Kidney tubule cell (primary cell): ENCODE data around the gene TMEM174.
"Not testable (repeated sequence)": the region's sequence is repeated elsewhere in the genome, so short reads cannot be mapped to it uniquely, and the experiment has no call there.

Experiments
- DNase-seq: peaks from one replicate; pipeline ENCODE4 v3.0.0-alpha.2; 2018; ENCODE audit warnings: low spot score

The TMEM174 gene

DNA sequence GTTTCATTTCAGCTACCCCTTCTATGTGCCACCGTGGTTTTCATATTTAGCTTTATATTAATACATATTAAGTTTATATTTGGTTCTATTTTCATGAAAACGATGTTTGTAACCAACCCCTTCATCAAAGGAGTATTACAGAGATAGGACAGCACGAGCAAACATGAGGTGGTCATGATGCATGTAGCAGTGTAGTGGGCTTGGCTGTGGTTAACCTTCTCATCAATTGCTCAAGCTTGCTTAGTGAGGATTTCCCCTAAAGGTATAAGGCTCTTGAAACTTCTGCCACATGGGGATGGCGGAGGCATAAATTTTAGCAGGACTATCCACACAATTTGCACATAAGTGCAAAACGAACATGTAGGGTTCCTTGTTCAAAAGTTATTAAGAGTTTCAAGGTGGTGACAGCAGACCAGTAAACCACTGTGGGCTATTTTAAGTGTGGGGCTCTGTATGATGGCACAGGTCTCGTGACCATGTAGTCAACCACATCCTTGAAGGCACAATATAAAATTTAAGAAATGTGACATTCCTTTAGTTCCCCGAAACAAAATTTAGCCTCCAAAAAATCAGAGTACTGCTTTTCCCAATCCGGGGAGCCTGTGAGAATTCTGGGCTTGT, 24.8 kb downstream of the TMEM174 start:
- DNase-seq, result no peak

DNA sequence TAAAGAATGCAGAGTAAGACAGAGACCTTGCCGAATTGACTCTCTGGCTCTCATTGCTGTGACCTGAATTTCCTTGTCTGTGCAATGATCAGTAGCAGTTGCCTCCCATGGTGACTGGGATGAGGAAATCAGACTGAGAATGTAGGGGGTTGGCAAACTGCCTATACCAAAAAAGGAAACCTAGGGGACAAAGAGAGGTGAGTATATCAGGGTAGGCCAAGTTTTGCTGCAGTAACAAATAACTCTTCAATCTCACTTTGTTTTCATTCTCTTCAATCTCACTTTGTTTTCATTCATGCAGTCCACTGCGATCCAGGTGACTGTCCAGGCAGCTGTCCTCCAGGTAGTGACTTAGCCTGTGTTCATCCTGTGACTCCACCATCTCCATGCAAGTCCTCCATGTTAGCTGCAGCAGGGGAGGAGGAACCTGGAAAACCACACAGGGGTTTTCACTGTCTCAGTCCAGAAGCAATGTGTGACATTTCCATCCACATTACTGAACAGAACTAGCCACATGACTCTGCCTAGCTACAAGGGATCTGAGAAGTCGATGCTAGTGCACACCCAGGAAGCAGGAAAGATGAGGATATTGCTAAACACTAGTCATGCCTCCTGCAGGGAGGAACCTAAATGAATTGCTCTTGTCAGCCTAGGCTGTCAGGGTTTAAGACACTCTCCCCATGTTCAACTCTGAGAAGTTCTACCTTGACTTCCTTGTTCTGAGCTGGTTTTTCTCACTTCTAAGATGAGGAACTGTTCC, 26.0 kb downstream of the TMEM174 start:
- peak; percentile 19 for DNase-seq

GRCh38 chr5:73199671-73200070, 26.7 kb downstream of the TMEM174 start:
- no peak for DNase-seq

DNA sequence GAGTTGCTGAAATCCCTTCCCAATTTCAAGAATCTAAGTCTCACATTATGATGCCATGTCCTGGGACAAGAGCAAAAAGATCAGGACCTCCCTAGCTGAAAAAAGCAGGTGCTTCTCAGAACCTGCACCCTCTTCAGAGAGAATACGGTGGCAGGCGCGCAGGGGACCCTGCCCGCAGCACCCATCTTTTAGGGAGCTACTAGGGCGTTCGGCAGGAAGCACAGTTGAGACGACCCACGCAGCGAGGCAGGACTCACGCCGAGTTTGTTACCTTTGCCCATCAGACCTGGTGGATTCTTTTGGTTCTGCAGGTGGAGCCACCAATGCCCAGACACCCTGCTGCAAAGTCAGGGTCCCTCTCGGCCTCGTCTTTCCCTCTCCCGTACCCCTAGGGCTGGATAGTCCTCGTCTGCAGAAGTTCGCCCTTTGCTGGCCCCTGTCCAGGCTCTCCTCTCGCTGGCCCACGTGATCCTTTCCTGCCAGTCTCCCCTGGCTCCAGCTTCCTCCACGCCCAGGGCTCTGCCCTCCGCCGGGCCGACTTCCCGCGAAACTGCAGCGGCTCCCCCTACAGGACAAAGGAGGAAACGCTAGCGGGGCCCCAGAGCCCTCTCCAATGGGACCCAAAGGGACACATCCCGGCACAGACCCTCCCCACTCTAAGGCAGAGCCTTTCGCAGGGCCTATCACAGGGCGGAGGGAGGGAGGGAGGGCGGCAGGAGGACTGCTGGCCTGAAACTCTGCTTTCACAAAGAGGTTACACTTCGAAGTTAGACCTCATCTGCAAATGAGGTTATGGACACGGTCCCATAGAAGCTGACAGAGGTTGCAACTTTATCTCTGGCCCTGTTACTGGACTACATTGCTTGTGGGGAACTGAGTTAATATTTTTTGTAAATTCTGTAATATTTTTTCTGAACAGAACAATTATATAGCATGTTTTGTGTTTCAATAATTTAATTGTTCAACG, 28.8 kb downstream of the TMEM174 start:
- DNase-seq, result peak; percentile 87

- DNase-seq, result no peak
These were observed 31.3 kb downstream of the TMEM174 start for GRCh38 chr5:73204332-73204731.

- DNase-seq, result no peak
These were observed 31.7 kb downstream of the TMEM174 start for GRCh38 chr5:73204733-73205132.

DNA sequence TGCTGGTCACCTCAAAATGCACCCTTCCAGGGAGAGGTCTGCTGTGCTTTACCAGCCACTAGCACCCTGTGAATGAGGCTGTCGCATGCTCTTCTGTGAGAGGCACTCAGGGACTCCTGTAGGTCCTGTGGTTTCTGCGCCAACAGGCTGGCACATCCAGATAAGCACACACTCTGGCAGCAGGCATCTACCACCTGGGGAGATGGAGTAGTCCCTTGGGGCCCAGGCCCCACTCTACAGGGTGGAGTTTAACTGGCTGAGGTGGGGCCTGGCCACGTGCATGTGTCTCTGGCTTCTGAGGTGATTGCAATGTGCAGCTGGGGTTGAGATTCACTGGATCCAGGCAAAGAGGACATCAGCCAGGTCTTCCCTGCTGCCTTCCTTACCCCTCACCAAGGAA, 32.3 kb downstream of the TMEM174 start:
- DNase-seq, result no peak

- peak; percentile 13 for DNase-seq
These were observed 34.2 kb downstream of the TMEM174 start for GRCh38 chr5:73207239-73207638.

DNA sequence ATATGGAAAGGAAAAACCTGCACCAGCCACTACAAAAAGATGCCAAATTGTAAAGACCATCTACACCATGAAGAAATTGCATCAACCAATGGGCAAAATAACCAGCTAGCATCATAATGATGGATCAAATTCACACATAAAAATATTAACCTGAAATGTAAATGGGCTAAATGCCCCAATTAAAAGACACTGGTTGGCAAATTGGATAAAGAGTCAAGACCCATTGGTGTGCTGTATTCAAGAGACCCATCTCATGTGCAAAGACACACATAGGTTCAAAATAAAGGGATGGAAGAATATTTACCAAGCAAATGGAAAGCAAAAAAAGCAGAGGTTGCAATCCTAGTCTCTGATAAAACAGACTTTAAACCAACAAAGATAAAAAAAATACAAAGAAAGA, 36.1 kb downstream of the TMEM174 start:
- DNase-seq, result not testable (repeated sequence)

- not testable (repeated sequence) for DNase-seq
These were observed 39.7 kb downstream of the TMEM174 start for GRCh38 chr5:73212693-73213092.

GRCh38 chr5:73213566-73213998, 40.6 kb downstream of the TMEM174 start:
- peak; percentile 91 for DNase-seq

GRCh38 chr5:73214306-73214705, 41.3 kb downstream of the TMEM174 start:
- peak; percentile 32 for DNase-seq

DNA sequence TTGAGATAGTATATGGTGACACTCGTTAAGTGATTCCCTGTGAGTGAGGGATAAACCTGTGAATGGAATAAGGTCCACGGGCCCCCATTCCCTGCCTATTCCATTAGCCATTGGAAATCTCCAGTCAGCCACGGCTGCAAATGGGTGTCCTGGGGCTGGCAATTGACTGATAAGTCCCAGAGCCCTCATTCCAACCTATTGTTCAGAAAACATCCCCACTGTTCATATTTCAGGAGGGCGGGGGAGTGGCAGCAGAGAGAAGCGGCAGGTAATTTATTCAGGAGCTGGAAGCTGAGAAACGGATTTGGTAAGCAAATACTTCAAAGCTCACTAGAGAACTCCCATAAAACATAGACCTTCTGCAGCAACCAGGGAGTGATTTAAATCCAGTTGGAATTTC, 42.0 kb downstream of the TMEM174 start:
- peak; percentile 4 for DNase-seq

DNA sequence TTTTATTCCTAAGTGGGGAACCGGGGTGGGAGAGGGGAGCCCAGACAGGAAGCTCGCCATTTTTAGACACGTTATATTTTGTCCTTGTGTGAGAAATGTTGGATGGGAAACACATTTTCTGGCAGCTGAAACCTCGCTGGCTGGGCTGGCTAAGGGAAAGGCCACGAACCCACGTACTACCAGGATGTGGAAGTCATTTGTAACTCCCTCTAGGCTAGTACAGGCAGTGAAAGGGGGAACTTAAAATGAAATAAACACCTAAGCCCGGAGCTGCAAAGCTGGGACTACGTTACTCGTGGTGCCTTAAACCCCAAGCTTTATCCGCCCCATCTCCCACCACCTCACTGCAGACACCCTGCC, 42.5 kb downstream of the TMEM174 start:
- no peak for DNase-seq

DNA sequence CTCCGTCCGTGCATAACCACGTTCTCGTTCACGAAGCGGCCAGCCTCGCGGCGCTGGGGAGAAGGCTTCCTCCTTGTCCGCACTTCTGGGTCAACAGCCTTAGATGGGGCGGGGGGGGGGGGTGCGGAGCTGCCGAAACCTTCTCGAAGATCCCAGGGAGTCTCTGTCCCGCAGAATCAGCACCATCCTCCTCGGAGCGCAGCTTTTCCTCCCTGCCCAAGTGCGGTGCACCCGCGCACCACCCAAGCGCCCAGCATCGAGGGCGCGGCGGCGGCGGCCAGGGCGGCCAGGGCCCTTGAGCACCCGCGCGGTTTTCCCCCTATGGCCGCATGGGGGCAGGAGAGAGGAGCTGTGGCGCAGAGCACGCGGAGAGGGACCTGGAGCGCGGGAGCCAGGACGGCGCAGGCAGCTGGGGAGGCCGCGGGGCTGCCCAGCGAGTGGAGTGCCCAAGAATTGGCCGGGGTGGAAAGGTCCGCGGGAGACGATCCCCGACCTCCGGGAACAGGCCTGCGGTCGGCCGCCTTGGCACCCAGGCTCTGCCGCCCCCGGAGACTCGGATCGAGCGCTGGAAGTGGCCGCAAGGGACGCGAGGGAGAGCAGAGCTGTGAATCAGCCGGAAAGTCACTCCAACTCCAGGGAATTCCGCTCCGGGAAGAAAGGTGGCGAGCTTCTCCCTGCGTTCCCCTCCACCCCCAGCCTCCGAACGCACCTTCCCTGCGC, 43.1 kb downstream of the TMEM174 start:
- peak; percentile 88 for DNase-seq

- DNase-seq, result peak; percentile 56
These were observed 45.7 kb downstream of the TMEM174 start for GRCh38 chr5:73218552-73219171.

DNA sequence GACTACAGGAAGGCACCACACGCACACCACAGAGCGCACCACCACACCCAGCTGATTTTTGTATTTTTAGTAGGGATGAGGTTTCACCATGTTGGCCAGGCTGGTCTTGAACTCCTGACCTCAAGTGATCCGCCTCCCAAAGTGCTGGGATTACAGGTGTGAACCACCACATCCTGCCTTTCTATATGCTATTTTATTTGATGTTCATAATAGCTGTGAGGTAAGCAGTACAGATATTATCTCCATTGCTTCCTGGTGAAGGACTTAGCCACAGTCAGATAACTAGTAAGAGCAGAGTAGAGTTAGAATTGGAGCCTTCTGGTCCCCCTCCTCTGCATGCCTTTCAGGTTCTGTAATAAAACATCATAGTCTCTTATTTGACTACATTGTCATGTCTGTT, 46.3 kb downstream of the TMEM174 start:
- DNase-seq, result not testable (repeated sequence)

DNA sequence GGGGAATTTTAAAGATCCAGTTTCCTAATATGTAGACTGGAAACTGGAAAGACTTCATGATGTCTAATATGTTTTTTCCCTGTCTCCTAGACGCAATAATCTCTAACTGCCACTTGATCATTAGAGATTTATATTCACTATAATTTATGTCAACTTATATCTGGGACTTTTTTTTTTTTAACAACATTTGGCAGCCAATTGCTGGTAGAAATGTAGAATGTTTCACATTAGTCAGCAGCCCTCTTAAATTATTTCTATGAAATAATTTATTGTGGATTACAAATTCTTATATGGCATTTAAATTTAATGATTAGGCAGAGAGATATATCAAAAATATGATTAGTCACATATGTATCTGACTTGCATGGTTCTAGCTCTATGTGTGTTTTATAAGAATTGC, 48.2 kb downstream of the TMEM174 start:
- DNase-seq, result no peak

DNA sequence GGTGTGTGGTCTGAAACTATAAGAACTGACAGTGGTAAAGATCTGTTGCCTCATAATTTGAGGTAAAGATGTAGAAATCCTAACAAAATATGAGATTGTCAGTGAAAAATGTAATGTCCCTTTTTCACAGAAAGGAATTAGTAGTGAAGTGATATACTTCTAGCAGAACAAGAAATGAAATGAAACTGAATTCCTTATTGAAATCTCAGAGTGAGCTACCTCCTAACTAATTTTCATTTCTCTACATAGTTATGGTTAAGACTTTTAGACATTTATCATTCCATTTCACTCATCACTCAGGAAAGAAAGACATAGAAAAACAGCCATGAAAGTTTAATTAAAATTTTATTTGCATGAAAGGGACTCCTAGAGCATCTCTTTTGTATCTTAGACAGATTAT, 48.7 kb downstream of the TMEM174 start:
- DNase-seq, result no peak

DNA sequence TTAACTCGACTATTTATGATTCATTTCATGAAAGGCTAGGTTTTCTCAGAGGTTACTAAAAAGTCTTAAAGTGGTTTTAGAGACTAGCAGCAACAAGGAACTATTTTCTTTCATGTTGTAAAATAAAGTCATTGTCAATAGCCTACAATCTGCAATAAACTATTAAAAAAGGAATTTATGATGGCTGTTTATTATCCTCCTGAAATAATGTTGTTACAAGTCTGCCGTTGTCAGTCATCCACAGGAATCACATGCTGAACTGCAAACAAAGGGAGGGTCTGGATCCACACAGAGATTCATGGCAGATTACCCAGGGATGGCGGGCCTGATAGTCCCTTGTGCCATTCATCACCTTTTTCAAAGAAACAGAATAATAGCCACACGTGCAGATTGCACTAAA, 49.2 kb downstream of the TMEM174 start:
- no peak for DNase-seq
